Neural progenitor cell (in vitro differentiated cells): ENCODE measurements around the gene FBLN2. TPM values are rescaled to one million over a fixed set of nuclear protein-coding genes. Genes with fewer than 3 reads are reported as not detected.
A peak's percentile ranks its signal among the peaks of the same experiment; 100 is the strongest.

Source experiments
- DNase-seq: peaks from one replicate; pipeline ENCODE4 v3.0.0-alpha.2; 2016; ENCODE audit warnings: low spot score
- H2AFZ ChIP-seq: fragments of 200-600 bp; sonication (generic); replicated peaks from 2 replicates; pipeline ENCODE4 v1.6.1; 2016; ENCODE audit warnings: antibody characterized with exemption
- H3F3A ChIP-seq: fragments of 200-600 bp; sonication (generic); 2 replicates; pipeline ENCODE4 v1.6.1; 2016; ENCODE audit warnings: antibody characterized with exemption, low read depth
- H3K27ac ChIP-seq: fragments of 200-600 bp; sonication (generic); 2 replicates; pipeline ENCODE4 v1.5.1; 2016; ENCODE audit warnings: mild to moderate bottlenecking
- H3K27me3 ChIP-seq: fragments of 200-600 bp; sonication (generic); 2 replicates; pipeline ENCODE4 v1.6.1; 2016; ENCODE audit warnings: mild to moderate bottlenecking, moderate library complexity
- H3K36me3 ChIP-seq: fragments of 200-600 bp; sonication (generic); 2 replicates; pipeline ENCODE4 v1.5.1; 2016
- H3K4me1 ChIP-seq: fragments of 200-600 bp; sonication (generic); 2 replicates; pipeline ENCODE4 v1.6.1; 2016; ENCODE audit warnings: mixed run types
- H3K4me2 ChIP-seq: fragments of 200-600 bp; sonication (generic); 2 replicates; pipeline ENCODE4 v1.6.1; 2016
- H3K4me3 ChIP-seq: fragments of 200-600 bp; sonication (generic); 2 replicates; pipeline ENCODE4 v1.5.1; 2016
- H3K79me2 ChIP-seq: fragments of 200-600 bp; sonication (generic); 2 replicates; pipeline ENCODE4 v1.6.1; 2016; ENCODE audit warnings: low read depth
- H3K9ac ChIP-seq: fragments of 200-600 bp; sonication (generic); 2 replicates; pipeline ENCODE4 v1.6.1; 2016
- H3K9me3 ChIP-seq: fragments of 200-600 bp; sonication (generic); 2 replicates; pipeline ENCODE4 v1.5.1; 2016; ENCODE audit warnings: low read depth
- H4K20me1 ChIP-seq: fragments of 200-600 bp; sonication (generic); 2 replicates; pipeline ENCODE4 v1.6.1; 2016; ENCODE audit warnings: low read depth
- H3K27ac Mint-ChIP-seq: 3 replicates; pipeline ENCODE4 v1.8.0; 2021; ENCODE audit warnings: mixed read lengths
- H3K27me3 Mint-ChIP-seq: 2 replicates; pipeline ENCODE4 v1.8.0; 2022; ENCODE audit warnings: low read depth, mild to moderate bottlenecking, inconsistent platforms, moderate library complexity, mixed read lengths; ENCODE audit not compliant: insufficient read depth
- H3K36me3 Mint-ChIP-seq: 3 replicates; pipeline ENCODE4 v1.8.0; 2021; ENCODE audit warnings: mixed read lengths
- H3K4me1 Mint-ChIP-seq: 3 replicates; pipeline ENCODE4 v1.8.0; 2021; ENCODE audit warnings: mixed read lengths
- H3K4me3 Mint-ChIP-seq: 3 replicates; pipeline ENCODE4 v1.8.0; 2021; ENCODE audit warnings: mild to moderate bottlenecking, moderate library complexity, mixed read lengths
- H3K9me3 Mint-ChIP-seq: 3 replicates; pipeline ENCODE4 v1.8.0; 2020; ENCODE audit warnings: mixed read lengths
- CTCF ChIP-seq: fragments of 200-600 bp; sonication (generic); IDR thresholded peaks from 2 replicates; pipeline ENCODE4 v1.5.1; 2017; ENCODE audit warnings: antibody characterized with exemption, mild to moderate bottlenecking
- EZH2 ChIP-seq: fragments of 200-600 bp; sonication (generic); IDR thresholded peaks from 2 replicates; pipeline ENCODE4 v1.6.1; 2017; ENCODE audit warnings: antibody characterized with exemption, mild to moderate bottlenecking, moderate library complexity
- EZH2phosphoT487 ChIP-seq: fragments of 200-600 bp; sonication (generic); IDR thresholded peaks from 2 replicates; pipeline ENCODE4 v1.6.1; 2017; ENCODE audit warnings: antibody characterized with exemption
- total RNA-seq: library from RNA; depleted of rRNA; stranded (reverse); fragments of >200 nt; gene quantifications from 2 replicates; pipeline ENCODE4 v1.2.3, GENCODE V29; 2015; ENCODE audit warnings: low replicate concordance

The FBLN2 gene
- total RNA-seq, 1 donor from 2014 or later, result 15.9 TPM

- Mint-ChIP-seq H3K4me3 (no peak overlapping the region), H3K36me3 (no peaks in the 10 kb centered on the region), H3K4me1 (peaks cover 43% of the 10 kb centered on the region), H3K27ac (no peak overlapping the region), H3K27me3 (peaks cover 24% of the 10 kb centered on the region), H3K9me3 (no peaks in the 10 kb centered on the region)
- H4K20me1 ChIP-seq, result peaks cover 3% of the 10 kb centered on the region
- no peaks in the 10 kb centered on the region for H3K79me2 ChIP-seq
- H3K9me3 ChIP-seq, result no peaks in the 10 kb centered on the region
- H3K4me1 ChIP-seq, result peaks cover 11% of the 10 kb centered on the region
- H3K4me2 ChIP-seq, result no peak overlapping the region
- no peak overlapping the region for H3K9ac ChIP-seq
- H3K27ac ChIP-seq, result no peak overlapping the region
- H3K36me3 ChIP-seq, result no peaks in the 10 kb centered on the region
- no peak for TF ChIP-seq CTCF
- TF ChIP-seq EZH2phosphoT487, result no peak
- no peak for TF ChIP-seq EZH2
- peaks cover 4% of the 10 kb centered on the region for H3F3A ChIP-seq
- H3K4me3 ChIP-seq, result no peak overlapping the region
- no peak for DNase-seq
- H2AFZ ChIP-seq, result no peak overlapping the region
- peaks cover 60% of the 10 kb centered on the region for H3K27me3 ChIP-seq
Measured at GRCh38 chr3:13656584-13657301, 107.8 kb downstream of the FBLN2 start.

- H3K27me3 Mint-ChIP-seq, result peaks cover 26% of the 10 kb centered on the region
- peaks cover 35% of the 10 kb centered on the region for H3K4me1 Mint-ChIP-seq
- H2AFZ ChIP-seq, result no peak overlapping the region
Measured at GRCh38 chr3:13657660-13658435, 108.9 kb downstream of the FBLN2 start.

GRCh38 chr3:13658681-13659080 is 109.8 kb downstream of the FBLN2 start:
- H3K4me3 ChIP-seq, result no peak overlapping the region
- H4K20me1 ChIP-seq, result peaks cover 3% of the 10 kb centered on the region
- H3K27me3 ChIP-seq, result peaks cover 58% of the 10 kb centered on the region
- no peaks in the 10 kb centered on the region for H3K36me3 Mint-ChIP-seq
- no peaks in the 10 kb centered on the region for H3K79me2 ChIP-seq
- no peak overlapping the region for H3K4me3 Mint-ChIP-seq
- H3K4me2 ChIP-seq, result no peak overlapping the region
- H3K9ac ChIP-seq, result no peak overlapping the region
- no peak overlapping the region for H2AFZ ChIP-seq
- H3K9me3 Mint-ChIP-seq, result no peaks in the 10 kb centered on the region
- peaks cover 28% of the 10 kb centered on the region for H3K27me3 Mint-ChIP-seq
- peaks cover 11% of the 10 kb centered on the region for H3K4me1 ChIP-seq
- H3F3A ChIP-seq, result peaks cover 4% of the 10 kb centered on the region
- DNase-seq, result no peak
- TF ChIP-seq EZH2phosphoT487, result no peak
- TF ChIP-seq EZH2, result no peak
- TF ChIP-seq CTCF, result no peak
- peaks cover 29% of the 10 kb centered on the region for H3K4me1 Mint-ChIP-seq
- no peak overlapping the region for H3K27ac ChIP-seq
- H3K27ac Mint-ChIP-seq, result no peak overlapping the region
- H3K36me3 ChIP-seq, result no peaks in the 10 kb centered on the region
- no peaks in the 10 kb centered on the region for H3K9me3 ChIP-seq

More at GRCh38 chr3:13657660-13658435, 108.9 kb downstream of the FBLN2 start:
- no peaks in the 10 kb centered on the region for H3K36me3 Mint-ChIP-seq
- Histone ChIP-seq H3K79me2 (no peaks in the 10 kb centered on the region), H4K20me1 (peaks cover 3% of the 10 kb centered on the region), H3K36me3 (no peaks in the 10 kb centered on the region), H3K27ac (no peak overlapping the region), H3K9ac (no peak overlapping the region), H3F3A (peaks cover 4% of the 10 kb centered on the region), H3K4me1 (peaks cover 11% of the 10 kb centered on the region), H3K27me3 (peaks cover 60% of the 10 kb centered on the region), H3K4me3 (no peak overlapping the region), H3K9me3 (no peaks in the 10 kb centered on the region), H3K4me2 (peak overlapping the region; percentile 61)
- peak; percentile 74 for DNase-seq
- no peaks in the 10 kb centered on the region for H3K9me3 Mint-ChIP-seq
- no peak for TF ChIP-seq EZH2phosphoT487
- TF ChIP-seq EZH2, result no peak
- TF ChIP-seq CTCF, result peak; percentile 94
- peak overlapping the region; percentile 22 for H3K4me3 Mint-ChIP-seq
- no peak overlapping the region for H3K27ac Mint-ChIP-seq
